GM12878 (cell line): ENCODE data around the gene CAPRIN2. TPM values are rescaled to one million over a fixed set of nuclear protein-coding genes. Genes with fewer than 3 reads are reported as not detected.

ENCODE experiments used
- ATAC-seq: fragments of 200-7000 bp; cut with Tn5 transposase; 3 replicates; pipeline ENCODE4 v1.9.1; 2020; ENCODE audit warnings: mild to moderate bottlenecking, moderate library complexity
- BruUV-seq: library from RNA; stranded (reverse); fragments of 400-500 nt; replicated peaks from 2 replicates; lab custom pipeline; 2021; lab: Mats Ljungman, UMichigan
- CTCF ChIA-PET: fragments of 300-600 bp; sonication (Branson Sonifier 250); formaldehyde crosslinking; extraction: SDS; loops from one replicate; lab custom pipeline; 2021; ENCODE audit warnings: inconsistent platforms; lab: Yijun Ruan, JAX
- POLR2A ChIA-PET: fragments of 350-600 bp; formaldehyde crosslinking; extraction: SDS; loops from one replicate; lab custom pipeline; 2021; ENCODE audit warnings: inconsistent platforms; lab: Charles Lee
- RAD21 ChIA-PET: fragments of 300-600 bp; sonication (Branson Sonifier 250); formaldehyde crosslinking; loops from one replicate; lab custom pipeline; 2023; ENCODE audit warnings: antibody characterized with exemption; ENCODE audit not compliant: unreplicated experiment; lab: Charles Lee
- SMC1A ChIA-PET: fragments of 300-600 bp; sonication (Branson Sonifier 250); formaldehyde crosslinking; loops from one replicate; lab custom pipeline; 2023; ENCODE audit not compliant: unreplicated experiment, uncharacterized antibody; lab: Charles Lee
- DNase-seq: peaks from one replicate; pipeline ENCODE4 v3.0.0-alpha.2; 2011; ENCODE audit warnings: low read depth, low spot score
- FAIRE-seq: peaks from 3 replicates; lab custom pipeline; 2011; peaks lifted over from hg19 to GRCh38; lab: Jason Lieb, UNC
- H2AFZ ChIP-seq: 2 replicates; pipeline ENCODE4 v1.6.0; 2011; ENCODE audit warnings: low read depth, low read length, control low read depth; ENCODE audit not compliant: control insufficient read depth
- H3K27ac ChIP-seq: 2 replicates; pipeline ENCODE4 v1.5.1; 2011; ENCODE audit warnings: control low read depth; ENCODE audit not compliant: control insufficient read depth, insufficient read depth
- H3K27me3 ChIP-seq, 2 experiments: replicated peaks in 1 of 2; 2 replicates each; pipeline versions ENCODE4 v1.6.0 to v1.6.1; 2011; ENCODE audit warnings: low read length in 1 of 2; ENCODE audit not compliant: control insufficient read depth in 2 of 2, insufficient read depth in 2 of 2
- H3K36me3 ChIP-seq, 2 experiments: 2 replicates each; pipeline ENCODE4 v1.5.1; 2011; ENCODE audit warnings: low read length in 1 of 2; ENCODE audit not compliant: control insufficient read depth in 2 of 2, insufficient read depth in 2 of 2
- H3K4me1 ChIP-seq: 2 replicates; pipeline ENCODE4 v1.6.1; 2011; ENCODE audit warnings: mild to moderate bottlenecking, low read length, moderate library complexity, mixed read lengths; ENCODE audit not compliant: control insufficient read depth, insufficient read depth
- H3K4me2 ChIP-seq: 2 replicates; pipeline ENCODE4 v1.6.0; 2011; ENCODE audit warnings: control low read depth; ENCODE audit not compliant: control insufficient read depth, insufficient read depth
- H3K4me3 ChIP-seq: fragments of 200-600 bp; sonication (generic); 2 replicates; pipeline ENCODE4 v1.5.1; 2016
- H3K79me2 ChIP-seq: 2 replicates; pipeline ENCODE4 v1.6.0; 2011; ENCODE audit warnings: low read length; ENCODE audit not compliant: control insufficient read depth, insufficient read depth
- H3K9ac ChIP-seq: 2 replicates; pipeline ENCODE4 v1.8.0; 2011; ENCODE audit warnings: low read length, control low read depth, mixed read lengths; ENCODE audit not compliant: control insufficient read depth, insufficient read depth
- H3K9me3 ChIP-seq: replicated peaks from 3 replicates; pipeline ENCODE4 v1.5.1; 2011; ENCODE audit warnings: mild to moderate bottlenecking, low read length; ENCODE audit not compliant: control insufficient read depth, insufficient read depth
- H4K20me1 ChIP-seq: 2 replicates; pipeline ENCODE4 v1.6.0; 2011; ENCODE audit not compliant: control insufficient read depth, insufficient read depth
- EP300 ChIP-seq, 2 experiments: fragments of 150-350 bp in 1 of 2; IDR thresholded peaks; 2 replicates each; pipeline ENCODE4 v1.6.1; 2011 to 2012; ENCODE audit warnings: low read depth in 2 of 2, low read length in 2 of 2, borderline replicate concordance in 1 of 2, improper control_type of control experiment in 1 of 2, inconsistent platforms in 1 of 2; ENCODE audit not compliant: control insufficient read depth in 1 of 2
- ETV6 ChIP-seq, 2 experiments: fragments of 450-650 bp in 1 of 2; IDR thresholded peaks in 1 of 2; conservative IDR thresholded peaks in 1 of 2; 2 replicates each; pipeline ENCODE4 v1.6.1; 2014; ENCODE audit warnings: antibody characterized with exemption in 1 of 2, borderline replicate concordance in 1 of 2, low read depth in 1 of 2, mild to moderate bottlenecking in 1 of 2, moderate library complexity in 1 of 2
- GATAD2B ChIP-seq: fragments of 450-650 bp; conservative IDR thresholded peaks from 2 replicates; pipeline ENCODE4 v1.6.1; 2017; ENCODE audit warnings: low read depth, mild to moderate bottlenecking, moderate library complexity
- NBN ChIP-seq: fragments of 450-650 bp; IDR thresholded peaks from 2 replicates; pipeline ENCODE4 v1.6.1; 2016
- NRF1 ChIP-seq: conservative IDR thresholded peaks from 2 replicates; pipeline ENCODE4 v1.6.1; 2011; ENCODE audit warnings: mild to moderate bottlenecking, low read depth, low read length, improper control_type of control experiment
- PAX8 ChIP-seq: fragments of 450-650 bp; IDR thresholded peaks from 2 replicates; pipeline ENCODE4 v1.6.1; 2017; ENCODE audit warnings: mild to moderate bottlenecking, moderate library complexity
- RAD51 ChIP-seq: fragments of 450-650 bp; IDR thresholded peaks from 2 replicates; pipeline ENCODE4 v1.6.1; 2016; ENCODE audit warnings: moderate library complexity, mild to moderate bottlenecking, inconsistent platforms
- RB1 ChIP-seq: fragments of 450-650 bp; formaldehyde crosslinking; IDR thresholded peaks from 2 replicates; pipeline ENCODE4 v1.6.1; 2017; ENCODE audit warnings: mild to moderate bottlenecking, borderline replicate concordance
- STAT3 ChIP-seq: IDR thresholded peaks from 2 replicates; pipeline ENCODE4 v1.6.1; 2011; ENCODE audit warnings: low read depth, low read length, improper control_type of control experiment
- WGBS: methylation state at CpG from one replicate; pipeline ENCODE4 v1.1.6; 2016; ENCODE audit warnings: low lambda C conversion rate; ENCODE audit not compliant: insufficient replicate concordance, insufficient coverage; ENCODE audit errors: missing lambda C conversion rate; 5-methylcytosine and 5-hydroxymethylcytosine counted together
- in situ Hi-C: fragments of 300-500 bp; cut with MboI; formaldehyde crosslinking; loops from 9 replicates; pipeline ENCODE4 v1.14.3; 2018; ENCODE audit warnings: mixed read lengths
- intact Hi-C: fragments of 100-400 bp; cut with micrococcal nuclease; formaldehyde crosslinking; loops from one replicate; pipeline ENCODE4 v1.14.2; 2022; ENCODE audit not compliant: unreplicated experiment
- polyA plus RNA-seq, 11 experiments: library from polyadenylated mRNA; depleted of rRNA in 4 of 11; unstranded in 6 of 11; stranded (reverse) in 5 of 11; fragments of >200 nt; fragmentation: Nextera tagmentation in 4 of 11; fragmentation: Illumina TruSeq in 1 of 11; extraction: Ambion mirVana in 4 of 11; extraction: Trizol in 1 of 11; gene quantifications; 1 replicate in 1 of 11; 2 replicates in 10 of 11; pipeline versions ENCODE4 v1.2.1 to v1.2.3, GENCODE V29; 2011 to 2016; ENCODE audit warnings: inconsistent platforms in 2 of 11, missing spikeins in 2 of 11, low read depth in 1 of 11
- total RNA-seq, 4 experiments: library from RNA; depleted of rRNA in 3 of 4; stranded (reverse); fragments of >200 nt in 3 of 4; fragmentation: Illumina TruSeq in 1 of 4; extraction: Trizol in 1 of 4; gene quantifications; 2 replicates each; pipeline versions ENCODE4 v1.2.1 to v1.2.3, GENCODE V29; 2013 to 2021
- TF ChIP-seq, protein P1 (sequence below): fragments of 450-650 bp; IDR thresholded peaks from 2 replicates; pipeline ENCODE4 v1.6.1; 2018; ENCODE audit warnings: mild to moderate bottlenecking, low read depth, moderate library complexity; ENCODE audit not compliant: partially characterized antibody
- TF ChIP-seq, protein P2 (sequence below): fragments of 450-650 bp; formaldehyde crosslinking; IDR thresholded peaks from 2 replicates; pipeline ENCODE4 v1.4.0; 2020; ENCODE audit warnings: mild to moderate bottlenecking, moderate library complexity
- TF ChIP-seq, protein P3 (sequence below): fragments of 450-650 bp; IDR thresholded peaks from 2 replicates; pipeline ENCODE4 v1.6.1; 2017; ENCODE audit warnings: mild to moderate bottlenecking, low read depth, inconsistent platforms; ENCODE audit not compliant: poor library complexity, severe bottlenecking
- TF ChIP-seq, protein P4 (sequence below): fragments of 450-650 bp; IDR thresholded peaks from 2 replicates; pipeline ENCODE4 v1.6.1; 2017; ENCODE audit warnings: borderline replicate concordance

CAPRIN2 gene
- total and polyA plus RNA-seq, 10 of the 15 experiments (the other 5 are each of a cell fraction or from before 2014, with no cell fraction given): 1.2 to 13.6 (median 8.2) TPM

DNA sequence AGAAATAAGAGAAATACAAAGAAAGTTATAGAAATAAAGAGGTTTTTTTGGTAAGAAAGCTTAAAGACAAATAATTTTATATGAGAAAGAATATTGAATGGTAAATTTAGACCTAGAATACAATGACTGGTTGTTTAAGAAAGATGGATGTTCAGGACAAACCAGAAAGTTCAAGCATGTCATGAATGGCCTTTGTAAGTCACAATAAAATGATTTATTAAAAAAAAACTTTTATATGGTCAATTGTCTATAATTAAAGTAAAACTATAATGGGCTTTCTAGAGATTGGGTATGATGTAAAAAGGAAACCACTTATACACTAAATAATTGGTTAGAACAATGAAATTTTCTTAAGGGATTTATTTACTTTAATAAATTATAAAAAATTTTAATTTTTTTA lies 19.8 kb upstream of the CAPRIN2 start (continued):
- TF ChIP-seq, protein P1, sequence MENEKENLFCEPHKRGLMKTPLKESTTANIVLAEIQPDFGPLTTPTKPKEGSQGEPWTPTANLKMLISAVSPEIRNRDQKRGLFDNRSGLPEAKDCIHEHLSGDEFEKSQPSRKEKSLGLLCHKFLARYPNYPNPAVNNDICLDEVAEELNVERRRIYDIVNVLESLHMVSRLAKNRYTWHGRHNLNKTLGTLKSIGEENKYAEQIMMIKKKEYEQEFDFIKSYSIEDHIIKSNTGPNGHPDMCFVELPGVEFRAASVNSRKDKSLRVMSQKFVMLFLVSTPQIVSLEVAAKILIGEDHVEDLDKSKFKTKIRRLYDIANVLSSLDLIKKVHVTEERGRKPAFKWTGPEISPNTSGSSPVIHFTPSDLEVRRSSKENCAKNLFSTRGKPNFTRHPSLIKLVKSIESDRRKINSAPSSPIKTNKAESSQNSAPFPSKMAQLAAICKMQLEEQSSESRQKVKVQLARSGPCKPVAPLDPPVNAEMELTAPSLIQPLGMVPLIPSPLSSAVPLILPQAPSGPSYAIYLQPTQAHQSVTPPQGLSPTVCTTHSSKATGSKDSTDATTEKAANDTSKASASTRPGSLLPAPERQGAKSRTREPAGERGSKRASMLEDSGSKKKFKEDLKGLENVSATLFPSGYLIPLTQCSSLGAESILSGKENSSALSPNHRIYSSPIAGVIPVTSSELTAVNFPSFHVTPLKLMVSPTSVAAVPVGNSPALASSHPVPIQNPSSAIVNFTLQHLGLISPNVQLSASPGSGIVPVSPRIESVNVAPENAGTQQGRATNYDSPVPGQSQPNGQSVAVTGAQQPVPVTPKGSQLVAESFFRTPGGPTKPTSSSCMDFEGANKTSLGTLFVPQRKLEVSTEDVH: no peak
- TF ChIP-seq, protein P2, sequence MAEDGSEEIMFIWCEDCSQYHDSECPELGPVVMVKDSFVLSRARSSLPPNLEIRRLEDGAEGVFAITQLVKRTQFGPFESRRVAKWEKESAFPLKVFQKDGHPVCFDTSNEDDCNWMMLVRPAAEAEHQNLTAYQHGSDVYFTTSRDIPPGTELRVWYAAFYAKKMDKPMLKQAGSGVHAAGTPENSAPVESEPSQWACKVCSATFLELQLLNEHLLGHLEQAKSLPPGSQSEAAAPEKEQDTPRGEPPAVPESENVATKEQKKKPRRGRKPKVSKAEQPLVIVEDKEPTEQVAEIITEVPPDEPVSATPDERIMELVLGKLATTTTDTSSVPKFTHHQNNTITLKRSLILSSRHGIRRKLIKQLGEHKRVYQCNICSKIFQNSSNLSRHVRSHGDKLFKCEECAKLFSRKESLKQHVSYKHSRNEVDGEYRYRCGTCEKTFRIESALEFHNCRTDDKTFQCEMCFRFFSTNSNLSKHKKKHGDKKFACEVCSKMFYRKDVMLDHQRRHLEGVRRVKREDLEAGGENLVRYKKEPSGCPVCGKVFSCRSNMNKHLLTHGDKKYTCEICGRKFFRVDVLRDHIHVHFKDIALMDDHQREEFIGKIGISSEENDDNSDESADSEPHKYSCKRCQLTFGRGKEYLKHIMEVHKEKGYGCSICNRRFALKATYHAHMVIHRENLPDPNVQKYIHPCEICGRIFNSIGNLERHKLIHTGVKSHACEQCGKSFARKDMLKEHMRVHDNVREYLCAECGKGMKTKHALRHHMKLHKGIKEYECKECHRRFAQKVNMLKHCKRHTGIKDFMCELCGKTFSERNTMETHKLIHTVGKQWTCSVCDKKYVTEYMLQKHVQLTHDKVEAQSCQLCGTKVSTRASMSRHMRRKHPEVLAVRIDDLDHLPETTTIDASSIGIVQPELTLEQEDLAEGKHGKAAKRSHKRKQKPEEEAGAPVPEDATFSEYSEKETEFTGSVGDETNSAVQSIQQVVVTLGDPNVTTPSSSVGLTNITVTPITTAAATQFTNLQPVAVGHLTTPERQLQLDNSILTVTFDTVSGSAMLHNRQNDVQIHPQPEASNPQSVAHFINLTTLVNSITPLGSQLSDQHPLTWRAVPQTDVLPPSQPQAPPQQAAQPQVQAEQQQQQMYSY (CRISPR knock-in tag): no peak
- TF ChIP-seq RB1 (no peak), EP300 (IDR thresholded peaks at IDR 0.05; ENCODE audit: borderline replicate concordance in 1 of 2, control insufficient read depth in 1 of 2, low read depth in 2 of 2, low read length in 2 of 2) (no peak)

DNA sequence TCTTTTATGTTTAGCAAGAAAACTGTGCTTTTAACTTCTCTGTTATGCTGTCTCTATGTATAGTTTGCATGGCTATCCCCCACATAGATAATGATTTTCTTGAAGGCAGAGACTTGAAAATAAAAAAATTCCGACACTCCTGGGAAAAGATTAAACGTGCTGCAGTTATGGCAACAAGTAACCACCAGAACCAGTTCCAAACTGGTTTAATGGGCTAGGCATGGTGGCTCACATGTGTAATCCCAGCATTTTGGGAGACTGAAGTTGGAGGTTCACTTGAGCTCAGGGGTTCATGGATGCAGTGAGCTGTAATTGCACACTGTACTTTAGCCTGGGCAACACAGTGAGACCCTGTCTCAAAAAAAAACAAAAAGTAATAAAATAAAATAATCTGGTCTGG lies 15.1 kb upstream of the CAPRIN2 start:
- SMC1A ChIA-PET: no interaction called here
- Histone ChIP-seq H2AFZ (no peak overlapping the region), H3K4me2 (no peak overlapping the region), H3K27ac (no peak overlapping the region), H3K4me3 (no peak overlapping the region), H4K20me1 (no peaks in the 10 kb centered on the region), H3K36me3 (no peaks in the 10 kb centered on the region), H3K4me1 (no peaks in the 10 kb centered on the region), H3K79me2 (no peaks in the 10 kb centered on the region), H3K9ac (no peak overlapping the region), H3K27me3 (no peaks in the 10 kb centered on the region; a peak in 1 of 4 replicates), H3K9me3 (no peaks in the 10 kb centered on the region)
- ATAC-seq (no peak), DNase-seq (no peak), FAIRE-seq (no peak)
- intact Hi-C loops: no loop called here
- CTCF ChIA-PET: no interaction called here
- POLR2A ChIA-PET: no interaction called here
- 3% methylated on average over 2 of the region's 2 CpGs for WGBS
- RAD21 ChIA-PET: no interaction called here
- in situ Hi-C loops: no loop called here
- no TSS peak for BruUV-seq
- TF ChIP-seq RAD51 (no peak), ETV6 (conservative IDR thresholded peaks at IDR 0.05 in 1 of 2, IDR thresholded peaks at IDR 0.05 in 1 of 2; ENCODE audit: borderline replicate concordance in 1 of 2, low read depth in 1 of 2) (no peak), GATAD2B (no peak), NRF1 (no peak), NBN (no peak), PAX8 (no peak), STAT3 (no peak)
- TF ChIP-seq, protein P3, sequence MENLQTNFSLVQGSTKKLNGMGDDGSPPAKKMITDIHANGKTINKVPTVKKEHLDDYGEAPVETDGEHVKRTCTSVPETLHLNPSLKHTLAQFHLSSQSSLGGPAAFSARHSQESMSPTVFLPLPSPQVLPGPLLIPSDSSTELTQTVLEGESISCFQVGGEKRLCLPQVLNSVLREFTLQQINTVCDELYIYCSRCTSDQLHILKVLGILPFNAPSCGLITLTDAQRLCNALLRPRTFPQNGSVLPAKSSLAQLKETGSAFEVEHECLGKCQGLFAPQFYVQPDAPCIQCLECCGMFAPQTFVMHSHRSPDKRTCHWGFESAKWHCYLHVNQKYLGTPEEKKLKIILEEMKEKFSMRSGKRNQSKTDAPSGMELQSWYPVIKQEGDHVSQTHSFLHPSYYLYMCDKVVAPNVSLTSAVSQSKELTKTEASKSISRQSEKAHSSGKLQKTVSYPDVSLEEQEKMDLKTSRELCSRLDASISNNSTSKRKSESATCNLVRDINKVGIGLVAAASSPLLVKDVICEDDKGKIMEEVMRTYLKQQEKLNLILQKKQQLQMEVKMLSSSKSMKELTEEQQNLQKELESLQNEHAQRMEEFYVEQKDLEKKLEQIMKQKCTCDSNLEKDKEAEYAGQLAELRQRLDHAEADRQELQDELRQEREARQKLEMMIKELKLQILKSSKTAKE: no peak
- TF ChIP-seq, protein P4, sequence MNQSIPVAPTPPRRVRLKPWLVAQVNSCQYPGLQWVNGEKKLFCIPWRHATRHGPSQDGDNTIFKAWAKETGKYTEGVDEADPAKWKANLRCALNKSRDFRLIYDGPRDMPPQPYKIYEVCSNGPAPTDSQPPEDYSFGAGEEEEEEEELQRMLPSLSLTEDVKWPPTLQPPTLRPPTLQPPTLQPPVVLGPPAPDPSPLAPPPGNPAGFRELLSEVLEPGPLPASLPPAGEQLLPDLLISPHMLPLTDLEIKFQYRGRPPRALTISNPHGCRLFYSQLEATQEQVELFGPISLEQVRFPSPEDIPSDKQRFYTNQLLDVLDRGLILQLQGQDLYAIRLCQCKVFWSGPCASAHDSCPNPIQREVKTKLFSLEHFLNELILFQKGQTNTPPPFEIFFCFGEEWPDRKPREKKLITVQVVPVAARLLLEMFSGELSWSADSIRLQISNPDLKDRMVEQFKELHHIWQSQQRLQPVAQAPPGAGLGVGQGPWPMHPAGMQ: no peak
